Ureter (tissue), 1 donor: ENCODE measurements around the gene ATP13A2. TPM values are rescaled to one million over a fixed set of nuclear protein-coding genes. Genes with fewer than 3 reads are reported as not detected.

Experiments used
- total RNA-seq: library from RNA; stranded (reverse); gene quantifications from one replicate; pipeline ENCODE4 v1.2.4, GENCODE V29; 2023
- donor health status: DM: yes; HTN: yes; CAD: no.

The ATP13A2 gene
- total RNA-seq, 1 donor from 2014 or later: 33.7 TPM

Other genes starting within 250 kb of the ATP13A2 start
- gene RNU1-2, start 115.9 kb downstream of the ATP13A2 start, total RNA-seq: 1,626 TPM
- 38.5 TPM for gene CROCC, start 90.0 kb downstream of the ATP13A2 start, total RNA-seq
- gene MFAP2, start 31.3 kb downstream of the ATP13A2 start, total RNA-seq: 7.1 TPM
- 64.1 TPM for gene SDHB, start 42.1 kb upstream of the ATP13A2 start, total RNA-seq
- 1.8 TPM for gene PADI2, start 107.5 kb upstream of the ATP13A2 start, total RNA-seq
- gene PADI1, start 193.2 kb upstream of the ATP13A2 start, total RNA-seq: 0.86 TPM
- gene PADI3, start 237.2 kb upstream of the ATP13A2 start, total RNA-seq: 65.3 TPM